Thoracic aorta (tissue), 2 donors: Measurements from ENCODE around the gene ATF6B. TPM values are rescaled to one million over a fixed set of nuclear protein-coding genes. Genes with fewer than 3 reads are reported as not detected.

ENCODE experiments used
- ATAC-seq: fragments of 150-250 bp; one replicate; pipeline ENCODE4 v1.8.0; 2017; ENCODE audit warnings: low read depth; ENCODE audit not compliant: insufficient number of reproducible peaks, low FRiP score
- DNase-seq: peaks from one replicate; pipeline ENCODE4 v3.0.0-alpha.2; 2020; ENCODE audit warnings: low spot score
- H3K27ac ChIP-seq, 2 donors: fragments of 200-600 bp; sonication (generic); 1 replicate in 1 of 2; 2 replicates in 1 of 2; pipeline ENCODE4 v1.5.1; 2016; ENCODE audit warnings: mild to moderate bottlenecking in 2 of 2, moderate library complexity in 2 of 2
- H3K27me3 ChIP-seq: fragments of 200-600 bp; sonication (generic); replicated peaks from 2 replicates; pipeline ENCODE4 v1.6.0; 2016; ENCODE audit warnings: mild to moderate bottlenecking; ENCODE audit not compliant: insufficient read depth
- H3K36me3 ChIP-seq: fragments of 200-600 bp; sonication (generic); one replicate; pipeline ENCODE4 v1.5.1; 2016
- H3K4me1 ChIP-seq, 2 donors: fragments of 200-600 bp; sonication (generic); 1 replicate in 1 of 2; 2 replicates in 1 of 2; pipeline versions ENCODE4 v1.5.1 to v1.6.0; 2016; ENCODE audit warnings: low read depth in 2 of 2, mild to moderate bottlenecking in 1 of 2; ENCODE audit not compliant: control insufficient read depth in 1 of 2
- H3K4me3 ChIP-seq: fragments of 200-600 bp; sonication (generic); 2 replicates; pipeline ENCODE4 v1.5.1; 2016; ENCODE audit warnings: mild to moderate bottlenecking
- H3K9me3 ChIP-seq: fragments of 200-600 bp; sonication (generic); 2 replicates; pipeline ENCODE4 v1.5.1; 2016
- total RNA-seq, 2 donors: library from RNA; depleted of rRNA; stranded (reverse); fragments of >200 nt; gene quantifications; one replicate each; pipeline versions ENCODE4 v1.1.0 to v1.2.3, GENCODE V29; 2016
- TF ChIP-seq, protein P1 (sequence below): fragments of 200-600 bp; sonication (generic); IDR thresholded peaks from one replicate; pipeline ENCODE4 v1.5.1; 2019; ENCODE audit warnings: antibody characterized with exemption

The ATF6B gene
- total RNA-seq = 10 to 100 TPM; 38.2 to 60.9 TPM

DNA sequence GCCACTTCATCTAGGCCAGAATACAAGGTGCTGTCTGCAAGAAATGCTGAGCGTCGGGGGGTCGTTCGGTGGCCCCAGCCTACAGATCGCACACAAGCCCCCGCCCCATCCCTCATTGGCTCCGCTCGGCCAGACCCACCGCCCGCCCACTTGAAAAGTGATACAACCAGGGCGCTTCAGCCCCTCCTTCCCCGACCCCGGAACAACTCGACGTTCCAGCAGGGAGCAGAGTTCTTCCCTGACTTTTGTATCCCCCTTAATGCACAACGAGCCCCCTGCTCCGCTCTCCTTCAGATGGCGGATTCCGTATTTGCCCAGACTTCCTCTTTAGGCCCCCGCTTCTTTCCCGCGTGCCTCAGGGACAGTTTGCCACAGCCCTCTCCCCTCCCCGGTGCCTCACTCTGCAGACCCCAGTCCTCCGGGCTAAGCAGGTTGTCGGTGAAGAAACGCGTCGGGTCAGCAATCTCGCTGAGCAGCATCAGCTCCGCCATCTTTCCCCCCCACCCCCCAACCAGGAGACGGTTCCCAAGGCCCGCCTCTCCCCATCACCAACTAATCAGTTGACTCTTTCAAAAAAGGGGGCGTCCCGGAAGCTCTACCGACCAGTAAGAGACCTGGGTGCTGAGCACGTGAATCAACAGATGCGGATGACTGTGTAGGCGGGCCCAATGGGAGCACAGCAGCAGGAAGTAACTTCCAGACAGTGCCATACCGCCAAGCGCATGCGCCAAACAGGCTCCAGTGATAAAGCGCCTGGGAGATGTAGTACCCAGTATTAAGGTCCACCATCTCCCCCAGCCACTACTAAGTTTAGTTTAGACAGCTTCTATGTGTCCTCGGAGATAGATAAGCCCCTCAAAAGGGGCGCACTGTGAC is at the start of gene ATF6B:
ATF6B (minus strand) TSS at position 530 of the 876 bp plus-strand sequence; CDS start at position 491, 39 bp downstream.
- H3K4me3 ChIP-seq = peak within 1 kb of the TSS; percentile 90
- peaks cover 17% of the 10 kb centered on the region for H3K36me3 ChIP-seq
- H3K9me3 ChIP-seq = no peaks in the 10 kb centered on the region
- peak within 1 kb of the TSS; percentile 91 to 93 for H3K27ac ChIP-seq
- peak; percentile 99 for DNase-seq
- H3K4me1 ChIP-seq = peaks cover 19 to 32% of the 10 kb centered on the region in 2 donors
- peak; percentile 96 for ATAC-seq
- TF ChIP-seq, protein P1, sequence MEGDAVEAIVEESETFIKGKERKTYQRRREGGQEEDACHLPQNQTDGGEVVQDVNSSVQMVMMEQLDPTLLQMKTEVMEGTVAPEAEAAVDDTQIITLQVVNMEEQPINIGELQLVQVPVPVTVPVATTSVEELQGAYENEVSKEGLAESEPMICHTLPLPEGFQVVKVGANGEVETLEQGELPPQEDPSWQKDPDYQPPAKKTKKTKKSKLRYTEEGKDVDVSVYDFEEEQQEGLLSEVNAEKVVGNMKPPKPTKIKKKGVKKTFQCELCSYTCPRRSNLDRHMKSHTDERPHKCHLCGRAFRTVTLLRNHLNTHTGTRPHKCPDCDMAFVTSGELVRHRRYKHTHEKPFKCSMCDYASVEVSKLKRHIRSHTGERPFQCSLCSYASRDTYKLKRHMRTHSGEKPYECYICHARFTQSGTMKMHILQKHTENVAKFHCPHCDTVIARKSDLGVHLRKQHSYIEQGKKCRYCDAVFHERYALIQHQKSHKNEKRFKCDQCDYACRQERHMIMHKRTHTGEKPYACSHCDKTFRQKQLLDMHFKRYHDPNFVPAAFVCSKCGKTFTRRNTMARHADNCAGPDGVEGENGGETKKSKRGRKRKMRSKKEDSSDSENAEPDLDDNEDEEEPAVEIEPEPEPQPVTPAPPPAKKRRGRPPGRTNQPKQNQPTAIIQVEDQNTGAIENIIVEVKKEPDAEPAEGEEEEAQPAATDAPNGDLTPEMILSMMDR = no peak
- H3K27me3 ChIP-seq = no peaks in the 10 kb centered on the region

DNA sequence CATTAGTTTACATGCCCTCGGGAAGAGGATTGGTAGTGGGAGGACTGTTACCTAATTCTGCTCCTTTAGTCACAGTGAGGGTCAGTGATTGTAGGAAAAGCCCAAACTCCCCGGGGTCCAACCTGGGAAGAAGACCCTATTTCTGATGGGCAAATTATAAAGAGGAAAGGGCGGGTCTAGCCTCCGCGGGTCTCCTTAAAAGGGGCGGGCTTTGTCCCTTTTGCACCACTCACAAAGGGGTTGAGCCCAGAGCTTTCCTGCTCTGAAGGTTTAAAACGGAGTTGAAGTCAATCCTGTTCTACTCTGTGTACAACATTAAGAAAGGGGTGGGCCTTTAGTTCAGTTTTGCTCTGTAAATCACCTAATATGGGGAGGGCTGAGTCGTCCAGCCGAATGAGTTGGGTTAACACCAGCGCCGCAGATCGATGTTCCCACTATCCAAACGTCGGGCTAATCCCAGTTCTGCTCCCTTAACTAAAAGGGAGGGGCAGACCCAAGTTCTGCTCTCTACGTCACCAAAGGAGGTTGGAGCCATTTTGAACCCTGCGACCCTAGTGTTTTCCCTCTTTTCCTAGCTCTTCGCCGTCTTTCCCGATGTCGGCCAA is 49.2 kb upstream of the ATF6B start:
- H3K27me3 ChIP-seq = no peaks in the 10 kb centered on the region
- H3K36me3 ChIP-seq = peaks cover 5% of the 10 kb centered on the region
- DNase-seq (no peak), ATAC-seq (peak; percentile 16)
- peak overlapping the region; percentile 94 to 96 for H3K27ac ChIP-seq
- TF ChIP-seq, protein P1 = no peak
- H3K9me3 ChIP-seq = no peaks in the 10 kb centered on the region
- peaks cover 22 to 40% of the 10 kb centered on the region in 2 donors for H3K4me1 ChIP-seq
- H3K4me3 ChIP-seq = peak overlapping the region; percentile 98

GRCh38 chr6:32176476-32177182 is 48.6 kb upstream of the ATF6B start:
- ATAC-seq = no peak
- Histone ChIP-seq H3K27ac (peak overlapping the region; percentile 94 to 96), H3K9me3 (no peaks in the 10 kb centered on the region), H3K27me3 (no peaks in the 10 kb centered on the region), H3K4me1 (peaks cover 22 to 40% of the 10 kb centered on the region in 2 donors), H3K4me3 (peak overlapping the region; percentile 98), H3K36me3 (peaks cover 5% of the 10 kb centered on the region)
- TF ChIP-seq, protein P1 = no peak
- DNase-seq = no peak

DNA sequence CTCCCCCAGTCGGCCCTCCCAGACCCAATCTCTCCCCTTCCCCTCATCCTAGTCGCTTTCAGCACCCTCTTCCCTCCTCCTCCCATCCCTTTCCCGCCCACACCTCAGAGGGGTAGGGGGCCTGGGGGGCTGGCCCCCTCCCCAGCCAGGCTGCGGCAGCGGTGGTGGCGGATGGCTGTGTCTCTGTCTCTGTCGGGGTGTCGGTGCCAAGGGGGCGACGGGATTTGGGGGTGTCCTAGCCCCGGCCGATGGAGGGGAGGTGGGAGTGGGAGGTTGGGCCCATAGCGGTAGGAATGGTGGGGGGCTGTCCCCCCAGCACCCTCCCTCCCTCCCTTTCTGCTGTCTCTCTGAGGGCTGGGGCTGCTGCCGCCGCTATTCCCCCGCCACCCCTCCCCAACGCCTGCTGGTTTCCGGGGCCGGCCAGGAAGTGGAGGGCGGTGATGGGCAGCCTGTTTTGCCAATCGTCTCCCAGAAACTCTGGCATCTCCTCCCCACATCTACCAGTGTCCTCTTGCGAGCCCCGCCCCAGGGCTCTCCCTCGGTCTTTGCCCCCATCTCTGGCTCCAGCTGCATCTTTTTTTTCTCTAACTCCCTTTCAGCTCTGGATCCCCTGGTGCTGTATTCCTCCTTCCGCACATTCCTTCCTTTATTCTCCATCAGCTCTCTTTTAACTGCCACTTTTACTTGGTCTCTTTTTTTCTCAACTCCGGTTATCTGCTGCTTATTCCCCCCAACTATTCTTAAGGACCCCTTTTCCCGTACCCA is 47.8 kb upstream of the ATF6B start, which contains the start of gene AGPAT1:
AGPAT1 (minus strand) TSS at position 374 of the 765 bp plus-strand sequence. CDS start 4,588 bp downstream, outside the sequence.
- H3K36me3 ChIP-seq = peaks cover 5% of the 10 kb centered on the region
- ATAC-seq = peak; percentile 47
- no peaks in the 10 kb centered on the region for H3K27me3 ChIP-seq
- H3K4me3 ChIP-seq = peak within 1 kb of the TSS; percentile 98
- H3K27ac ChIP-seq = peak within 1 kb of the TSS; percentile 94 to 96
- H3K4me1 ChIP-seq = peaks cover 22 to 40% of the 10 kb centered on the region in 2 donors
- TF ChIP-seq, protein P1 = no peak
- peak; percentile 83 for DNase-seq
- H3K9me3 ChIP-seq = no peaks in the 10 kb centered on the region
